T47D (cell line): ENCODE results near the gene SPATA13.
"Not testable (repeated sequence)": the region's sequence is repeated elsewhere in the genome, so short reads cannot be mapped to it uniquely, and the experiment has no call there.

Experiments used
- DNase-seq, 2 experiments: peaks; one replicate each; pipeline versions ENCODE4 v3.0.0 to v3.0.0-alpha.2; 2011 to 2012; ENCODE audit warnings: low read depth in 1 of 2, low spot score in 1 of 2
- JUND ChIP-seq: IDR thresholded peaks from 2 replicates; pipeline ENCODE4 v1.6.1; 2012; ENCODE audit warnings: low read depth
- in situ Hi-C: cut with HindIII; loops from 2 replicates; pipeline ENCODE4 v1.10.0; 2016; ENCODE audit warnings: low sequenced_read_pairs, low pct_unique_long_range_greater_than_20kb

Gene SPATA13

DNA sequence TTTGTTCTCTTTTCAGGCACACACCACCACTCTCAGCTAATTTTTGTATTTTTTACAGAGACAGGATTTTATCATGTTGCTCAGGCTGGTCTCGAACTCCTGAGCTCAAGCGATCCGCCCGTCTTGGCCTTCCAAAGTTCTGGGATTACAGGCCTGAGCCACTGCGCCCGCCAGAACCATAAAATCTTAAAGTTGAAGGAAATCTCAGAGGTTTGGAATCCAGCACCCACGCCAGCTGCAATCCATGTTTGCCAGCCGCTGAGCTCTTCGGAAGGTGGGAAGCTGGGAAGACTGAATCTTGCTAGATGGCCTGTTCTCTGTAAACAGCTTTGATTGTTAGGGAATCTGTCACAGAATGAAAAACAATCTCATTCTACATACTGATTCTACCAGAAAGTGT lies 38.5 kb downstream of the SPATA13 start:
- in situ Hi-C loops, result no loop called here
- TF ChIP-seq JUND, result no peak
- no peak for DNase-seq

DNA sequence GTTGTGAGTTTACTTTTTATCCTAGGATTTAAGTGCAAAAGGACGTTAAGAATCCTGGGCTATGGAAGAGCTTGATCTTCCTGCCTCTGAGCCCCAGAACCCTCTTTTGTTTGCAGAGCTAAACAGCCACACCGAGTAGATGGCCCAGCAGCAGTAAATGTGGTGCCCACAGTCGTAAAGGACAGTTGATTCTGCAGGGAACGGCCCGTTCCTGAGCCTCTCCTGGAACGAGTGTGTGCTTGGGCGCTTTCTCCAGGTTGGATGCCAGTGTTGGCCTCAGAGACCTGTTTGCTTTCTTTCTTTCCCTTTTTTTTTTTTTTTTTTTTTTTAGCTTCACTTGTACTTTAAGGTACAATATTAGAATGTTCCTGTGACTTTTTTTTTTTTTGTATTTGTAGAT lies 41.7 kb downstream of the SPATA13 start:
- in situ Hi-C loops, result no loop called here
- DNase-seq, result no peak
- no peak for TF ChIP-seq JUND

DNA sequence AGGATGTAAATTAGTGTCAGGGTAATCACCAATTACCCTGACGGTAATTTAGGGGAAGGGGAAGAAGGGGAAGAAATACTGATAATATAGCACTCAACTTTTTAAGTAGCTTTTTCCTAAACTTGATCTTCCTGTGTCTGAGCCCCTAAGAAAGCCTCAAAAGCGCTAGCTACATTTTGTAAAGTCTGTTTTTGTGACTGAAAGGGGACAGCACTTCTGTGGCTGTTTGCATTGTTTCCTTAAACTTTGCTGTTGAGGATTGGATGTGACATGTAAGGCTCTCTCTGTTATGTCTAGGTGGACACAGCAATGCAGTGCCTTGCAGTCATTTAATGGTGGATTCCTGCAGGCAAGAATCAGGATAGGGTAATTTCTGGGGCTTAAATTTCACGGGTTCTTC lies 42.8 kb downstream of the SPATA13 start:
- no peak for TF ChIP-seq JUND
- in situ Hi-C loops, result no loop called here

DNA sequence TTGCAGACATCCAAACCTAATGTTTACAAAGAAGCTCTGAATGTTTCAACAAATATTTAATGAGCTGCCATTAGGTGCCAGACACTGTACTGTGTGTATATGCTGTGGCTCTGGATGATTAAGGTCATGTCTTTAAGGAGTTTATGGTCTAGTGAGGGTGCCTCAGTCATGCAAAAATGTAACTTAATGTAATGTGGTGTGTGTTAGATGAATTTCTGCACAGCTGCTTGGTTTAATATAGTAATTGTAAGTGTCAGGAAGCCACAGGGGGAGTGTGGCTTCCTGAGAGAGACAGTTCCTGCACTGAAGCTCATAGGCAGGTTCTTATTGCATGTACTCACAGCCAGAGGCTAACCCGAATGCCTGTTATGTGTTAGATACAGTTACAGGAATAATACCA lies 43.3 kb downstream of the SPATA13 start:
- no peak for DNase-seq
- no peak for TF ChIP-seq JUND
- in situ Hi-C loops, result no loop called here

More for the DNA sequence above, 42.8 kb downstream of the SPATA13 start:
- DNase-seq, result no peak

DNA sequence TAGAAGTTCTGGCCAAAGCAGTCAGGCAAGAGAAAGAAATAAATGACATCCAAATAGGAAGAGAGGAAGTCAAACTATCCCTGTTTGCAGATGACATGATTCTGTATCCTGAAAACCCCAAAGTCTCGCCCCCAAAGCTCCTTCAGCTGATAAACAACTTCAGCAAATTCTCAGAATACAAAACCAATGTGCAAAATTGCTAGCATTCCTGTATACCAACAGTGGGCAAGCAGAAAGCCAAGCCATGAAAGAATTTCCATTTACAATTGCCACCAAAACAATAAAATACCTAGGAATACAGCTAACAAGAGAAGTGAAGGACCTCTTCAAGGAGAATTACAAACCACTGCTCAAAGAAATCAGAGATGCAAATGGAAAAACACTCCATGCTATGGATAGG lies 44.6 kb downstream of the SPATA13 start:
- DNase-seq, in situ Hi-C loops: not testable (repeated sequence)

DNA sequence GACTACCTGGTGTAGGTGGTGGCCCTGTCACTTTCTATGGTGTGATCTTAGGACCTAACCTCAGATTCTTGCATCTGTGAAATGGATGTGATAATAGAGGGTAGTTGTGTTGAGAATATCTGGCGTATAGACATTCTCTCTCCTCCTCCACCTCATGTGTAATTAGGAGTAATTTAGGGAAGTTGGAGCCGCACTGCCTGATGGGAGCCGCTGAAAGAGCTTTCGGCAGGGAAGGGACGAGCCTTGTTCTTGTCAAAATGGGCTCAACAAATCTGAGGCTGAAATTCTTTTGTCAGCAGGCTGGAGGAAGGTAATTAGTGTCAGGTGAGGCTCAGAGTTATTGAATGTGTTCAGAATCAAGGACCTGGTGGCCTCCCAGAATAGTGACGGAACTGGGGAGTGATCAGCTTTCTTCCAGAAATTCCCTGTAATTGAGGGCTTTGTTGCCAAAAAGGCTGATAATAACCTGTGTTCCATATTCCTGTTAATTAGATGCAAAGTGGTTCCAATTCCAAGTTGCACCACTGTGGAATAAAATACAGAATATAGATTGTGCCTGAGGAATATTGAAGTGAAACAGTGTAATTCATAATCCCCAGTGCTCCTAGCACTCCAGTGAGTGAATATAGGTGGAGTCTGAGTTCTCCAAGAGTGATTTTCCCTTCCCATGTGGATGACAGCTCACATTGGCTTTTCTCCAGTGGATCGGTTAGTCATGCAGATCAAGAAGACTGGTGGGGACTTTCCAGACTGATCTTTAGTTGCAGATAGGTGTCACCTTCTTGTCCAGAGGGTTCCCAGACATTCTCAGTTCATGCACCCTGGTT lies 47.5 kb downstream of the SPATA13 start:
- in situ Hi-C loops, result no loop called here
- DNase-seq, result no peak
- TF ChIP-seq JUND, result no peak

DNA sequence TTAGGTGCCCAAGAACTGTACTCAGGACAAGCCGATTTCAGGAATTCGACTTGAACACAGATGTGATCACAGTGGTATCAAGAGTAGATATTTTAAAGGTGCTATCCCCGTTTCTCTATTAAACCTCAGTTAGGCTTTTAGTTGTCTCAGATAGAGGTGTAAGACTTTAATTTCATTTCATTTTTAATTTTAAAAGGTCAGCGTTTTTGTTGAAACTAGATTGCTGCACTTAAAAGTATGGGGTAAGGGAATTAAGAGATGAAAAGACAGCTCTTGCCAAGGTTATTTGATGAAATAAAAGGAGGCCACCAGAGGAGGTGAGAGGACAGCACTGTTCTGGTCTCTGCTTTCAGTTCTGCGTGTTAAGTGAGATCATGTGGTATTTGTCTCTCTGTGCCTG lies 48.6 kb downstream of the SPATA13 start:
- in situ Hi-C loops, result no loop called here
- DNase-seq, result no peak
- TF ChIP-seq JUND, result no peak

DNA sequence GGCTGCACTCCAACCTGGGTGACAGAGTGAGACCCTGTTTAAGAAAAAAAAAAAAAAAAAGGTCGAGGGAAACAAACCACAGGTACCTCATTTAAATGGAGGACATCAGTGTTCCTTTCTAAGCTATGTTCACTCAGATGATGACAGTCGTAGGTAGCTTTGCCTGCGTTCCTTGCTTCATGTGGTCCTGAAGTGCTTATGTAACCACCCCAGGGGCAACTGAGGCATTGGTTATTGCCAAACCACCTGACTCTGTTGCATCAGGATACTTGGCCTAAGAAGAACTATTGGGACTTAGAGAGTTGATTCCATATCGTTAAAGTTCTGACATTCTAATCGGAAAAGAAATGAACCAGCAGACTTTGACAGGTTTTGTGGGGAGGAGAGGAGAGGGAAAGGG lies 51.7 kb downstream of the SPATA13 start:
- no peak for TF ChIP-seq JUND
- DNase-seq, result no peak
- in situ Hi-C loops, result no loop called here

DNA sequence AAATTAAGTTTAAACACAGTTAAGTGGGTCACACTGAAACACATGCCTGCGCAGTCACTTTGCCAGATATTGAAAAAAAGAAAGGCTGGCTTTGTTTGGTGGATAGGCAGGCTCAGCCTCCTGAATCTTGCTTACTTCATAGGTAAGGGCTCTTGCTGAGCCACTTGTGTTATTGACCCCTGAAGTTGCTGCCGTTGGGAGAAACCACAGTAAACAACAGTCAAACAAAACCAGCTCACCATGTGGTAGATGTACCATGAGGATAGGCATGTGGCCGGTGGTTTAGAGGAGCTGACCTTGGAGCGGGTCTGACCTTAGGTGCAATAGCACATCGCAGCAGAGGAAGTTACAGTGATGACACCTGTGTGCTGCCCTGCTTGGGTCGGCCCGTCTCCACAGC lies 52.2 kb downstream of the SPATA13 start:
- in situ Hi-C loops, result no loop called here
- TF ChIP-seq JUND, result no peak
- peak in 1 of 2 experiments; percentile 51 for DNase-seq

DNA sequence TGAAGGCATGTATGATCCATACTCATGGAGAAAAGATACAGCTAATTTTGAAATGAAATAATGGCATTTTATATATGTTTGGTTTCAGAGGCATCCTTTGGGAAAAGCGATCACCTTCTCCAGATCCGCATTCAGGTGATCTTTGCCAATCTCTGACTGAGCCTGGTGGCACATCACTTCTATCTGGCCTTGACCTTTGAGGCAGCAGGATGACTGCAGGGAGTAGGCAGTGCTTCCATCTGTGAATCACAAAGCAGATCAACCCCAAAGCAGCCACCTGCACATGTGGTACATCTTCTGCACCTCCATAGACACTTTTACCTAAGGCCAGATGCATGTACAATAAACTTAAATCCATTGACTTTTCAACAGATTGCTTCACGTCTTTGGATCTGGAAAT lies 53.4 kb downstream of the SPATA13 start:
- no peak for TF ChIP-seq JUND
- in situ Hi-C loops, result no loop called here
- DNase-seq, result no peak

DNA sequence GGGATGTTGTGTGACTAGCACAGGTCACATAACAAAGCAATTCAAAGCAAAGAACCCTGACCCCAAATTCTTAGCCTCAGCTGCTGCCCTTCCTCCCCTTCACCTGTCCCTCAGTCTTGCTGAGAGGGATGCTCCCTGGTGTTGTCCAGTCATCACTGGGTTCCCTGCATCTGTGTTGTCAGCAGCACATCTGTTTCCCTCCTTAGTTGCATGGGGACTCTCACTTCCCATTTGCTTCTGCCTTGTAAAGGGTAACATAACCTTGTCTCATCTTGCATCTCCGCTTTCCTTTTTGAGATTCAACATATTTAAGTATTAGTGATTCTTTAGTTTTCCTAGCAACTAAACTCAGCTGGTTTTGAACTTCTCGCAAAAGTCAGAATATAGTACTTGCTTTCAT lies 54.0 kb downstream of the SPATA13 start:
- no peak for DNase-seq
- TF ChIP-seq JUND, result no peak
- in situ Hi-C loops, result no loop called here

DNA sequence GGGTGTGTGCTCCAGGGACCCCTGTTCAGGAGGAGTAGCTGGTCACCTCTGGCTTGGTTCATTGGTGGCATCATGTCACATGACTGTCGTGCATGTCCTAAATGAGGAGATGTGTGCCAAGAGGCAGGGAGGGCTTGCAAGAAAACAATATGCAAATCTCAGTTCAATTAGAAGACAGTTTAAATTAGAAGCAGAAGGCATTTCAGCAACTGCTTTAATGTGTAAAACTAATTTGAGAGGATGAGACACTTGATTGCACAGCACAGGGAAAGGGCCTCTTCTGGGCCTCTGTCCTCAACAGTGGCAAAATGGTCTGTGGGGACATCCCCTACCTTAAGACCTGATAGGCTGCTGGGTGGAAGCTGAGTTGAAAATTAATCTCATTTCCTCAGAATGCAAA lies 54.6 kb downstream of the SPATA13 start:
- no peak for DNase-seq
- in situ Hi-C loops, result no loop called here
- no peak for TF ChIP-seq JUND

DNA sequence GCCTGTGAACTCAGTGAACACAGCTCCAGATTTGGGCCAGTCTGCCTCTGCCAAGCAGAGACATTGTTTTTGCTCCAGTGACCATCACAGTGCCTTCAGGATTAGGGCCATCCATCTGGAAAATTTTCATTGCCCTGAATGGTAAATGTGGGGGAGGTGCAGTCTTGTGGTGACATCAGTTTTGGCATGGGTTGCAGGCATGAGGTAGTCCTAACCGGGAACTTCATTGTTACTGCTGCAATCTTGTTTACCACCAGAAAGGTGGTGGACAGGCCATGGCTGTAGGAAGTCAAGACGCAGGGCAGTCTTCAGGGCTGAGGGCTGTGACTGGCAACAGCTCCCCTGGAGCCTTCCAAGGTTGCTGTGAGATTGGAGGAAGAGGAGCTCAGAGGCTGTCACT lies 55.2 kb downstream of the SPATA13 start:
- TF ChIP-seq JUND, result no peak
- in situ Hi-C loops, result no loop called here
- DNase-seq, result peak in 1 of 2 experiments; percentile 61

DNA sequence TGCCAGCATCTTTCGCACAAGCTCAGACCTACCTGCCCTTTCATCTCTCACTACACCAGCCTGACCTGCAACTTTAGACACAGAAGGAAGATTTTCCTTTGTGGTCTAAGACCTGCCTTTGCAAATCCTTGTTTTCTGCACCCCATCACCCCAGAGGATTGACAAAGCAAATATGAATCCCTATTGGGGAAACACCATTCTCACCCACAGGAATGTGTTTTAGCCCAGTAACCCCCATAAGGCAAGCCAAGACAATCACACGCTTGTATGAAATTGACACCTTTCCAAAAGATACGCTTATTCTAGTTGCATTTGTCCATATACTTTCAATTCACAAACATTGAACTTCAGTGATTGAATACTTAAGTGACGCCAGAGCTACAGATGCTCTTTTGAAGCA lies 55.7 kb downstream of the SPATA13 start:
- DNase-seq, result no peak
- in situ Hi-C loops, result no loop called here
- TF ChIP-seq JUND, result no peak

DNA sequence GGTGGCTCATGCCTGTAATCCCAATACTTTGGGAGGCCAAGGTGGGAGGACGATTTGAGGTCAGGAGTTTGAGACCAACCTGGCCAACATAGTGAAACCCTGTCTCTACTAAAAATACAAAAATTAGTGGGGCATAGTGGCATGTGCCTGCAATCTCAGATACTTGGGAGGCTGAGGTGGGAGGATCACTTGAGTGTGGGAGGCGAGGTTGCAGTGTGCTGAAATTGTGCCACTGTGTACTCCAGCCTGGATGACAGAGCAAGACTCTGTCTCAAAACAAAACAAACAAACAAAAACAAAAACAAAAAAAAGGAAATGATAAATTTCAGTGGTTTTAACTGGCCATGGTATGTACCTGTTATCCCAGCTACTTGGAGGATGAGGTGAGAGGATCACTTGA lies 56.3 kb downstream of the SPATA13 start:
- in situ Hi-C loops, DNase-seq: not testable (repeated sequence)
